Stomach (tissue), 4 donors: ENCODE data around the gene MRGPRG.

ENCODE experiments used
- POLR2A ChIP-seq, 4 donors: fragments of 450-650 bp; IDR thresholded peaks; one replicate each; pipeline ENCODE4 v1.6.1; 2016; ENCODE audit warnings: antibody characterized with exemption in 4 of 4, control low read depth in 2 of 4, mild to moderate bottlenecking in 1 of 4, moderate library complexity in 1 of 4
- POLR2AphosphoS5 ChIP-seq, 3 donors: sonication (generic); formaldehyde crosslinking; IDR thresholded peaks; one replicate each; pipeline ENCODE4 v1.6.1; 2016; ENCODE audit warnings: antibody characterized with exemption in 3 of 3
- TF ChIP-seq, protein P1 (sequence below), 7 experiments: fragments of 450-650 bp in 4 of 7; fragments of 200-600 bp in 3 of 7; sonication (generic) in 3 of 7; IDR thresholded peaks; one replicate each; pipeline ENCODE4 v1.5.1; 2016 to 2019; ENCODE audit warnings: antibody characterized with exemption in 7 of 7, control low read depth in 2 of 7, mild to moderate bottlenecking in 1 of 7

DNA sequence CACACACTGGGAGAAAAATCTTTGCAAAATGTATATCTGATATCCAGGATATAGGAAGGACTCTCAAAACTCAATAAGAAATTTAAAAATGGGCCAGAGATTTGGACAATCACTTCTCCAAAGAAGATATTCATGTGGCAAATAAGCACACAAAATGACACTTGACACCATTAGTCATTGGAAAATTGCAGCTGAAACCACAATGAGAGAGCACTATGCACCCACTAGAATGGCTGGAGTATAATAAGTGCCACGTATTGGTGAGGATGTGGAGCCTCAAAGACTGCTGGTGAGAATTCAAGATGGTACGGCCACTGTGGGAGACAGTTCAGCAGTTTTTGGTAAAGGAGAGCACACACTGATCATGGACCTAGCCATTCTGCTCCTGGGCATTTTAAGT lies 40.7 kb downstream of the MRGPRG start:
- TF ChIP-seq, protein P1, sequence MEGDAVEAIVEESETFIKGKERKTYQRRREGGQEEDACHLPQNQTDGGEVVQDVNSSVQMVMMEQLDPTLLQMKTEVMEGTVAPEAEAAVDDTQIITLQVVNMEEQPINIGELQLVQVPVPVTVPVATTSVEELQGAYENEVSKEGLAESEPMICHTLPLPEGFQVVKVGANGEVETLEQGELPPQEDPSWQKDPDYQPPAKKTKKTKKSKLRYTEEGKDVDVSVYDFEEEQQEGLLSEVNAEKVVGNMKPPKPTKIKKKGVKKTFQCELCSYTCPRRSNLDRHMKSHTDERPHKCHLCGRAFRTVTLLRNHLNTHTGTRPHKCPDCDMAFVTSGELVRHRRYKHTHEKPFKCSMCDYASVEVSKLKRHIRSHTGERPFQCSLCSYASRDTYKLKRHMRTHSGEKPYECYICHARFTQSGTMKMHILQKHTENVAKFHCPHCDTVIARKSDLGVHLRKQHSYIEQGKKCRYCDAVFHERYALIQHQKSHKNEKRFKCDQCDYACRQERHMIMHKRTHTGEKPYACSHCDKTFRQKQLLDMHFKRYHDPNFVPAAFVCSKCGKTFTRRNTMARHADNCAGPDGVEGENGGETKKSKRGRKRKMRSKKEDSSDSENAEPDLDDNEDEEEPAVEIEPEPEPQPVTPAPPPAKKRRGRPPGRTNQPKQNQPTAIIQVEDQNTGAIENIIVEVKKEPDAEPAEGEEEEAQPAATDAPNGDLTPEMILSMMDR (IDR thresholded peaks at IDR 0.05): no peak
- TF ChIP-seq POLR2AphosphoS5 (IDR thresholded peaks at IDR 0.05) (no peak), POLR2A (IDR thresholded peaks at IDR 0.05) (no peak)
